ENCODE measurements around the gene ZNF684. TPM values are rescaled to one million over a fixed set of nuclear protein-coding genes. Genes with fewer than 3 reads are reported as not detected.

The ZNF684 gene
- total and polyA plus RNA-seq, 2 of the 8 experiments (the other 6 are each of a cell fraction or from before 2014, with no cell fraction given): 2.4 to 9.3 TPM

DNA sequence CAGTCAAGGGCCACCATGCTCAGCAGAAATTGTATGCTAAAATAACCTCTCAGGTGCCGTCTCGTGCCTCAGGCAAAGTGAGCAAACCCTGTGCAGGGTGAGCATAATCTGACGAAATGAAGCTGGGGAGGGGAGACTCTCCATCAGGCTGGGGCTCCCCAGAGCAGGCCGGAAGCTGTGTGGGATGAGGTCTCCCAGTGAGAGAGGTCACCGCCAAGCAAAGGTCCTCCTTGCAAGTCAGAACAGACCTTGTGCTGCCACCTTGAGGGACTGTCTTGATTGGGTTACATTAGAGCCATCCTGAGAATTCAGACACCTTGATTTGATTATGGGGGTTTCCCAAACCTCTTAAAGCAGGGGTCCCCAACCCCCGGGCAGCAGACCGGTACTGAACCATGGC is 64.2 kb downstream of the ZNF684 start:
- FAIRE-seq: no peak

More for the DNA sequence above, 64.2 kb downstream of the ZNF684 start:
- Histone ChIP-seq H3K23me2 (ENCODE audit: low read depth, low read length) (no peaks in the 10 kb centered on the region), H3K18ac (ENCODE audit: extremely low read depth, low read length) (no peak overlapping the region), H2BK12ac (ENCODE audit: low read depth, low read length) (no peak overlapping the region), H2BK120ac (replicated peaks; ENCODE audit: low read depth, low read length) (no peak overlapping the region), H3K27me3 (replicated peaks in 1 of 4; ENCODE audit: control insufficient read depth in 3 of 4, extremely low read depth in 1 of 4, insufficient read depth in 3 of 4, low read length in 3 of 4) (no peaks in the 10 kb centered on the region), H3K56ac (replicated peaks; ENCODE audit: insufficient read length, low read depth, low read length) (no peak overlapping the region), H2AFZ (ENCODE audit: low read length) (no peak overlapping the region; the same call in 1 of the 2 replicates), H3K9ac (replicated peaks in 1 of 4; ENCODE audit: extremely low read depth in 1 of 4, low read depth in 3 of 4, low read length in 3 of 4) (no peak overlapping the region), H3K23ac (ENCODE audit: insufficient read length) (no peak overlapping the region), H2BK5ac (ENCODE audit: low read depth, low read length) (no peak overlapping the region), H4K20me1 (replicated peaks in 1 of 2; ENCODE audit: control insufficient read depth in 1 of 2, insufficient read depth in 2 of 2, low read length in 2 of 2) (no peaks in the 10 kb centered on the region), H3K4me1 (replicated peaks in 1 of 4; ENCODE audit: control insufficient read depth in 3 of 4, insufficient read depth in 4 of 4, low read length in 3 of 4) (no peaks in the 10 kb centered on the region), H3K4me2 (ENCODE audit: insufficient read depth in 1 of 2, low read depth in 2 of 2, low read length in 2 of 2) (no peak overlapping the region), H2BK20ac (ENCODE audit: low read length) (no peak overlapping the region), H3K79me2 (ENCODE audit: control insufficient read depth in 1 of 2, insufficient read depth in 2 of 2, low read length in 2 of 2) (no peaks in the 10 kb centered on the region), H2BK15ac (ENCODE audit: low read length) (no peak overlapping the region), H3K4ac (replicated peaks; ENCODE audit: insufficient read length, low read depth, low read length) (no peak overlapping the region), H4K91ac (replicated peaks; ENCODE audit: insufficient read length, low read length) (no peak overlapping the region), H4K8ac (ENCODE audit: extremely low read depth, insufficient read depth, low read length) (no peak overlapping the region), H3K27ac (ENCODE audit: low read depth, low read length) (no peak overlapping the region), H3K14ac (ENCODE audit: insufficient read length) (no peak overlapping the region), H3K4me3 (ENCODE audit: extremely low read depth in 1 of 4, insufficient read depth in 2 of 4, low read depth in 3 of 4, low read length in 4 of 4) (no peak overlapping the region), H4K5ac (ENCODE audit: insufficient read length, low read depth, low read length) (no peak overlapping the region), H3K36me3 (ENCODE audit: control insufficient read depth in 2 of 4, insufficient read depth in 4 of 4, low read length in 3 of 4) (no peaks in the 10 kb centered on the region), H2AK5ac (ENCODE audit: low read depth, low read length) (no peak overlapping the region), H3K79me1 (ENCODE audit: low read depth, low read length) (no peaks in the 10 kb centered on the region), H3K9me3 (ENCODE audit: insufficient read depth in 2 of 2, low read depth in 1 of 2, low read length in 1 of 2) (peaks cover 8 to 9% of the 10 kb centered on the region in 2 experiments)
- 90% methylated on average over 7 of the region's 7 CpGs; no CpG with 5 or more reads in 1 of the 2 experiments for WGBS, 2 experiments (ENCODE audit: extremely low coverage in 1 of 2, insufficient coverage in 1 of 2, insufficient read length in 1 of 2, insufficient replicate concordance in 2 of 2, low coverage in 1 of 2, low lambda C conversion rate in 2 of 2, missing lambda C conversion rate in 1 of 2)
- ChIA-PET CTCF (ENCODE audit: partially characterized antibody) (interaction anchor here (0.8 to 1.6 kb wide), 3 partner anchors 11 to 822 kb away, joined by 3 to 4 read pairs (median 4); no protein-coding TSS in a partner anchor), POLR2A (ENCODE audit: partially characterized antibody) (interaction anchor here (1.0 kb wide), 1 partner anchor 9 kb away, joined by 4 read pairs; no protein-coding TSS in a partner anchor)
- TF ChIP-seq RAD21 (IDR thresholded peaks at IDR 0.05 in 1 of 2, conservative IDR thresholded peaks at IDR 0.05 in 1 of 2; ENCODE audit: low read depth in 2 of 2, low read length in 2 of 2): peak in 1 of 2 experiments; percentile 33; a peak in 2 of 4 replicates
- no peak for TF ChIP-seq KDM4A (IDR thresholded peaks at IDR 0.05; ENCODE audit: low read depth, low read length, severe bottlenecking)
- no peak for DNase-seq (ENCODE audit: low read depth in 1 of 2, low spot score in 2 of 2)

Small RNAs within 50 kb of the gene (small RNA-seq; reads per million reads assigned to genes)
- not detected for gene AL356379.1 (ENCODE audit: insufficient read depth)

Other genes starting within 250 kb of the ZNF684 start
- gene COL9A2, start 214.4 kb upstream of the ZNF684 start, total RNA-seq (2021; fragmentation: NEBNext Ultra II Directional; extraction: Animal tissue kit (Norgen Biotek cat#: 25700)): 2.7 and 3.2 TPM in 2 replicates
- 3.3 and 3.7 TPM in 2 replicates for gene COL9A2, start 214.4 kb upstream of the ZNF684 start, polyA plus RNA-seq (2011; rRNA removed)
- gene SMAP2, start 157.9 kb upstream of the ZNF684 start, total RNA-seq (2021; fragmentation: NEBNext Ultra II Directional; extraction: Animal tissue kit (Norgen Biotek cat#: 25700)): 5.0 and 5.5 TPM in 2 replicates
- 3.9 and 4.3 TPM in 2 replicates for gene SMAP2, start 157.9 kb upstream of the ZNF684 start, polyA plus RNA-seq (2011; rRNA removed)
- 6.3 and 8.2 TPM in 2 replicates for gene ZFP69B, start 81.2 kb upstream of the ZNF684 start, total RNA-seq (2021; fragmentation: NEBNext Ultra II Directional; extraction: Animal tissue kit (Norgen Biotek cat#: 25700))
- 1.4 and 1.7 TPM in 2 replicates for gene ZFP69B, start 81.2 kb upstream of the ZNF684 start, polyA plus RNA-seq (2011; rRNA removed)
- gene ZFP69, start 54.3 kb upstream of the ZNF684 start, total RNA-seq (2021; fragmentation: NEBNext Ultra II Directional; extraction: Animal tissue kit (Norgen Biotek cat#: 25700)): 4.3 TPM in 2 replicates
- gene ZFP69, start 54.3 kb upstream of the ZNF684 start, polyA plus RNA-seq (2011; rRNA removed): 0.83 and 1.0 TPM in 2 replicates
- gene EXO5, start 22.9 kb upstream of the ZNF684 start, total RNA-seq (2021; fragmentation: NEBNext Ultra II Directional; extraction: Animal tissue kit (Norgen Biotek cat#: 25700)): 7.7 and 8.5 TPM in 2 replicates
- 3.1 and 4.4 TPM in 2 replicates for gene EXO5, start 22.9 kb upstream of the ZNF684 start, polyA plus RNA-seq (2011; rRNA removed)
- 20.6 and 21.0 TPM in 2 replicates for gene RIMS3, start 134.0 kb downstream of the ZNF684 start, total RNA-seq (2021; fragmentation: NEBNext Ultra II Directional; extraction: Animal tissue kit (Norgen Biotek cat#: 25700))
- gene RIMS3, start 134.0 kb downstream of the ZNF684 start, polyA plus RNA-seq (2011; rRNA removed): 13.3 and 20.6 TPM in 2 replicates
- 51.1 and 54.1 TPM in 2 replicates for gene NFYC, start 160.1 kb downstream of the ZNF684 start, total RNA-seq (2021; fragmentation: NEBNext Ultra II Directional; extraction: Animal tissue kit (Norgen Biotek cat#: 25700))
- 107 and 124 TPM in 2 replicates for gene NFYC, start 160.1 kb downstream of the ZNF684 start, polyA plus RNA-seq (2011; rRNA removed)

Measured in H1 (cell line).